Keratinocyte (primary cell): ENCODE results near the gene CACNA1C. TPM values are rescaled to one million over a fixed set of nuclear protein-coding genes. Genes with fewer than 3 reads are reported as not detected.

Source experiments
- DNase-seq: peaks from one replicate; pipeline ENCODE4 v3.0.0-alpha.2; 2011; ENCODE audit warnings: low read depth, missing footprints, low spot score
- FAIRE-seq: peaks from 2 replicates; lab custom pipeline; 2011; peaks lifted over from hg19 to GRCh38; lab: Jason Lieb, UNC
- H2AFZ ChIP-seq: 2 replicates; pipeline ENCODE4 v1.6.0; 2012; ENCODE audit warnings: low read length, control low read depth, inconsistent platforms; ENCODE audit not compliant: control insufficient read depth
- H3K27ac ChIP-seq: 2 replicates; pipeline ENCODE4 v1.5.1; 2011; ENCODE audit warnings: low read length; ENCODE audit not compliant: control insufficient read depth, insufficient read depth
- H3K27me3 ChIP-seq: 3 replicates; pipeline ENCODE4 v1.6.0; 2011; ENCODE audit warnings: low read length; ENCODE audit not compliant: control insufficient read depth, insufficient read depth; ENCODE audit errors: extremely low read depth
- H3K36me3 ChIP-seq, 2 experiments: 2 replicates in 1 of 2; 3 replicates in 1 of 2; pipeline ENCODE4 v1.5.1; 2011; ENCODE audit warnings: low read length in 2 of 2, mild to moderate bottlenecking in 1 of 2; ENCODE audit not compliant: control insufficient read depth in 2 of 2, insufficient read depth in 2 of 2; ENCODE audit errors: extremely low read depth in 1 of 2
- H3K4me1 ChIP-seq: 3 replicates; pipeline ENCODE4 v1.5.1; 2011; ENCODE audit warnings: low read length; ENCODE audit not compliant: control insufficient read depth, insufficient read depth; ENCODE audit errors: extremely low read depth
- H3K4me2 ChIP-seq: 3 replicates; pipeline ENCODE4 v1.6.0; 2011; ENCODE audit warnings: low read depth, low read length; ENCODE audit not compliant: control insufficient read depth, insufficient read depth; ENCODE audit errors: extremely low read depth
- H3K4me3 ChIP-seq, 3 experiments: fragments of 200-600 bp in 1 of 3; sonication (generic) in 1 of 3; 2 replicates in 2 of 3; 3 replicates in 1 of 3; pipeline ENCODE4 v1.5.1; 2011 to 2016; ENCODE audit warnings: low read length in 3 of 3, mild to moderate bottlenecking in 3 of 3, control low read depth in 2 of 3, inconsistent platforms in 1 of 3, low read depth in 1 of 3, mixed read lengths in 1 of 3, mixed run types in 1 of 3, moderate library complexity in 1 of 3; ENCODE audit not compliant: control insufficient read depth in 2 of 3, insufficient read depth in 2 of 3; ENCODE audit errors: extremely low read depth in 1 of 3
- H3K79me2 ChIP-seq: 2 replicates; pipeline ENCODE4 v1.6.0; 2012; ENCODE audit warnings: low read length; ENCODE audit not compliant: control insufficient read depth, insufficient read depth
- H3K9ac ChIP-seq: 3 replicates; pipeline ENCODE4 v1.6.0; 2011; ENCODE audit warnings: low read length; ENCODE audit not compliant: control insufficient read depth, insufficient read depth; ENCODE audit errors: extremely low read depth
- H3K9me1 ChIP-seq: 3 replicates; pipeline ENCODE4 v1.6.0; 2011; ENCODE audit warnings: low read length; ENCODE audit not compliant: control insufficient read depth, insufficient read depth; ENCODE audit errors: extremely low read depth
- H3K9me3 ChIP-seq: 2 replicates; pipeline ENCODE4 v1.5.1; 2012; ENCODE audit warnings: low read depth, low read length; ENCODE audit not compliant: control insufficient read depth
- H4K20me1 ChIP-seq: 3 replicates; pipeline ENCODE4 v1.6.0; 2011; ENCODE audit warnings: low read length; ENCODE audit not compliant: control insufficient read depth, insufficient read depth; ENCODE audit errors: extremely low read depth
- CTCF ChIP-seq, 3 experiments: IDR thresholded peaks in 1 of 3; conservative IDR thresholded peaks in 1 of 3; optimal IDR thresholded peaks in 1 of 3; 2 replicates in 2 of 3; 3 replicates in 1 of 3; pipeline versions ENCODE3 to v1.5.1; 2011; ENCODE audit warnings: low read length in 3 of 3, mild to moderate bottlenecking in 3 of 3, moderate library complexity in 2 of 3, control low read depth in 1 of 3, inconsistent platforms in 1 of 3; ENCODE audit not compliant: insufficient read depth in 2 of 3; ENCODE audit errors: extremely low read depth in 1 of 3
- EZH2 ChIP-seq: IDR thresholded peaks from one replicate; pipeline ENCODE4 v1.6.1; 2012; ENCODE audit warnings: inconsistent platforms, mild to moderate bottlenecking, low read length, moderate library complexity
- dilution Hi-C: fragments of 300-500 bp; cut with MboI; formaldehyde crosslinking; loops from one replicate; pipeline ENCODE4 v1.7.0; 2020; ENCODE audit warnings: low sequenced_read_pairs; ENCODE audit not compliant: extremely low pct_ligation_motif_present
- polyA plus RNA-seq, 5 experiments: library from polyadenylated mRNA; depleted of rRNA in 3 of 5; stranded (reverse) in 3 of 5; stranded (forward) in 1 of 5; unstranded in 1 of 5; fragments of >200 nt; gene quantifications; 1 replicate in 1 of 5; 2 replicates in 3 of 5; 3 replicates in 1 of 5; pipeline versions ENCODE4 v1.2.1 to v1.2.3, GENCODE V29; 2011 to 2012; ENCODE audit warnings: missing spikeins in 2 of 5, low read depth in 1 of 5, low replicate concordance in 1 of 5

CACNA1C gene
- polyA plus RNA-seq, 1 donor (not counting 4 experiments of a cell fraction or from before 2014, with no cell fraction given), result not detected

GRCh38 chr12:2290516-2291065 is 237.8 kb downstream of the CACNA1C start:
- Histone ChIP-seq H3K27ac (no peak overlapping the region), H3K4me1 (no peaks in the 10 kb centered on the region), H3K27me3 (peaks cover 20% of the 10 kb centered on the region), H3K36me3 (no peaks in the 10 kb centered on the region), H4K20me1 (no peaks in the 10 kb centered on the region), H3K9me3 (no peaks in the 10 kb centered on the region), H2AFZ (no peak overlapping the region), H3K9me1 (no peaks in the 10 kb centered on the region), H3K4me3 (no peak overlapping the region), H3K79me2 (no peaks in the 10 kb centered on the region), H3K9ac (no peak overlapping the region), H3K4me2 (no peak overlapping the region)
- dilution Hi-C loops, result loop anchor here (25.0 kb wide), 1 partner anchor 253 kb away; no protein-coding TSS in a partner anchor
- DNase-seq (no peak), FAIRE-seq (no peak)
- no peak for TF ChIP-seq EZH2
- TF ChIP-seq CTCF (optimal IDR thresholded peaks at IDR 0.05 in 1 of 3, IDR thresholded peaks at IDR 0.05 in 1 of 3, conservative IDR thresholded peaks at IDR 0.05 in 1 of 3; ENCODE audit: extremely low read depth in 1 of 3, insufficient read depth in 2 of 3, low read length in 3 of 3), result no peak

- peaks cover 20% of the 10 kb centered on the region for H3K27me3 ChIP-seq
- no peaks in the 10 kb centered on the region for H4K20me1 ChIP-seq
These were observed 238.5 kb downstream of the CACNA1C start for GRCh38 chr12:2291182-2291832.

More at GRCh38 chr12:2291182-2291832, 238.5 kb downstream of the CACNA1C start:
- TF ChIP-seq CTCF (optimal IDR thresholded peaks at IDR 0.05 in 1 of 3, IDR thresholded peaks at IDR 0.05 in 1 of 3, conservative IDR thresholded peaks at IDR 0.05 in 1 of 3; ENCODE audit: extremely low read depth in 1 of 3, insufficient read depth in 2 of 3, low read length in 3 of 3) (peak; percentile 68 to 77 (median 70)), EZH2 (no peak)
- Histone ChIP-seq H3K36me3 (no peaks in the 10 kb centered on the region), H3K4me2 (no peak overlapping the region), H3K27ac (no peak overlapping the region), H2AFZ (no peak overlapping the region), H3K9me1 (no peaks in the 10 kb centered on the region), H3K9me3 (no peaks in the 10 kb centered on the region), H3K9ac (no peak overlapping the region), H3K4me3 (no peak overlapping the region), H3K79me2 (no peaks in the 10 kb centered on the region), H3K4me1 (no peaks in the 10 kb centered on the region)
- no peak for DNase-seq
- dilution Hi-C loops, result loop anchor here (25.0 kb wide), 1 partner anchor 254 kb away; no protein-coding TSS in a partner anchor
- FAIRE-seq, result peak; percentile 83
